Measurements from ENCODE around the gene ZNF518B. TPM values are rescaled to one million over a fixed set of nuclear protein-coding genes. Genes with fewer than 3 reads are reported as not detected.

Gene ZNF518B
- total RNA-seq, 1 donor: 44.0 TPM

- H3K4me3 ChIP-seq (ENCODE audit: low read depth, low read length): no peak overlapping the region
- no peak for DNase-seq (ENCODE audit: low read depth)
- no peak for TF ChIP-seq CTCF (IDR thresholded peaks at IDR 0.05; ENCODE audit: insufficient read depth, low read depth, low read length)
These were observed 13.3 kb upstream of the ZNF518B start for GRCh38 chr4:10470505-10470904.

- no peak for DNase-seq (ENCODE audit: low read depth)
- TF ChIP-seq CTCF (IDR thresholded peaks at IDR 0.05; ENCODE audit: insufficient read depth, low read depth, low read length): no peak
- H3K4me3 ChIP-seq (ENCODE audit: low read depth, low read length): no peak overlapping the region
These were observed 8.9 kb upstream of the ZNF518B start for GRCh38 chr4:10466161-10466560.

- no peak for DNase-seq (ENCODE audit: low read depth)
- TF ChIP-seq CTCF (IDR thresholded peaks at IDR 0.05; ENCODE audit: insufficient read depth, low read depth, low read length): no peak
- no peak overlapping the region for H3K4me3 ChIP-seq (ENCODE audit: low read depth, low read length)
These were observed 5.7 kb upstream of the ZNF518B start for GRCh38 chr4:10462876-10463275.

- no peak for TF ChIP-seq CTCF (IDR thresholded peaks at IDR 0.05; ENCODE audit: insufficient read depth, low read depth, low read length)
- H3K4me3 ChIP-seq (ENCODE audit: low read depth, low read length): peak overlapping the region; percentile 44
- DNase-seq (ENCODE audit: low read depth): no peak
These were observed 4.7 kb upstream of the ZNF518B start for GRCh38 chr4:10461850-10462400.

- DNase-seq (ENCODE audit: low read depth): peak; percentile 51
- peak overlapping the region; percentile 44 for H3K4me3 ChIP-seq (ENCODE audit: low read depth, low read length)
These were observed 4.0 kb upstream of the ZNF518B start for GRCh38 chr4:10461091-10461849.

GRCh38 chr4:10460313-10461047 lies 3.3 kb upstream of the ZNF518B start:
- H3K4me3 ChIP-seq (ENCODE audit: low read depth, low read length): no peak overlapping the region
- TF ChIP-seq CTCF (IDR thresholded peaks at IDR 0.05; ENCODE audit: insufficient read depth, low read depth, low read length): no peak
- no peak for DNase-seq (ENCODE audit: low read depth)

More at GRCh38 chr4:10461091-10461849, 4.0 kb upstream of the ZNF518B start:
- TF ChIP-seq CTCF (IDR thresholded peaks at IDR 0.05; ENCODE audit: insufficient read depth, low read depth, low read length): peak; percentile 87
